T-helper 22 cell (primary cell): ENCODE results near the gene SEC24B.
"Not testable (repeated sequence)": the region's sequence is repeated elsewhere in the genome, so short reads cannot be mapped to it uniquely, and the experiment has no call there.

Experiments
- DNase-seq: peaks from one replicate; pipeline ENCODE4 v3.0.0-alpha.2; 2020; ENCODE audit warnings: low read depth

Gene SEC24B

GRCh38 chr4:109578846-109579245 is 145.2 kb downstream of the SEC24B start:
- DNase-seq: no peak

GRCh38 chr4:109579997-109580396 is 146.4 kb downstream of the SEC24B start:
- DNase-seq: not testable (repeated sequence)

- no peak for DNase-seq
These were observed 154.6 kb downstream of the SEC24B start for GRCh38 chr4:109588176-109588575.

- no peak for DNase-seq
These were observed 155.5 kb downstream of the SEC24B start for GRCh38 chr4:109589119-109589518.

GRCh38 chr4:109589605-109590004 is 156.0 kb downstream of the SEC24B start:
- no peak for DNase-seq
